Activated CD8-positive, alpha-beta memory T cell treated with anti-CD3 and anti-CD28 coated beads for 24 hours (primary cell): Measurements from ENCODE around the gene SFMBT2.

ENCODE experiments used
- DNase-seq: peaks from one replicate; pipeline ENCODE4 v3.0.0-alpha.2; 2020

Gene SFMBT2

GRCh38 chr10:7362471-7362870 is 48.4 kb downstream of the SFMBT2 start:
- no peak for DNase-seq

DNA sequence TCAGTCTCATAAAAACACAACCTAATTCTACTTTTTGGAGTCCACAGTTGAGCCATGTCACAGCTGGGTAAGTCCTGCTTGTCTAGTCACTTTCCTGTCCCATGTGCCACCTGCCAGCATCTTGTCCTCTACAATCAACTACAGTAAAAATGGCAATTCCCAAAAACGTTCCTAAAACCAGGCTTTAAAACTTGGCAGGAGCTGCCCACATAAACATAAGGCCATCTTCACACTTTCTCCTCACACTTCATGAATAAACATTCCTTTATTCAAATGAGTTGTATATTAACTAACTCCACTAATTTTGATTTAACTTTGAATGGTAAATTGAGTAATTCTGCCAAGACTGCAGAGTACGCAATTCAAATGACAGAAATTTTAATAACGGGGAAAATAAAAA is 49.5 kb downstream of the SFMBT2 start:
- DNase-seq, result no peak

DNA sequence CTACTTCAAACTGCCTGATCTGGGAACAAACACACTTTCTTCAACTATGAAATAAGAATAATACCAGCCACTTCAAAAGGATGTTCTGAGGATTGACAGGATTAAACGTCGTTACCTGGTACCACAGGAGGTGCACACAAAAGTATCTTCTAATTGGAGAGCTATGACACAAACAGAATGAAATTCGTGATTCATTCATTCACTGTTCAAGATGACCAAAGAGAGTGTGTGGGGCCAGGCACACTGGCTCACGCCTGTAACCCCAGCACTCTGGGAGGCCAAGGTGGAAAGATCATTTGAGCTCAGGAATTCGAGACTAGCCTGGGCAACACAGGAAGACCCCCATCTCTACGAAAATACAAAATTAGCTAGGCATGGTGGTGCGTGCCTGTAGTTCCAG is 50.9 kb downstream of the SFMBT2 start:
- DNase-seq, result no peak

DNA sequence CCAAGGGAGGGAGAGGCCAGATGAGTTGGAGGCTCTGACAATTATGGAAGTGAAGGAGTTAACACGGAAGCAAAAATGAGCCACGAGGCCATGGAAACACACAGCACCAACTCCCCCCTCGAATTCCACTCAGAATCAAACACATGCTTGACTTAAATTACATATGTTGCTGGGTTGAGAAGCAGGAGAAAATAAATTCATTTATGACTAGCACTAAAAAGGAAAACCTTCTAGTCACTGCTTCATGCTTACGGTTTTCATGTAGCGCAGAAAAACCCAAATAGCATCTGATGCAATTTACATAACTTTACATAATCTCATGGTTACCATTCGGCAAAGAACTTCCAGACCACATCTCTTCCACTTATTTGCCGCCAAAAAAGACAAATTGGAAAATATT is 51.5 kb downstream of the SFMBT2 start:
- no peak for DNase-seq

- no peak for DNase-seq
Measured at GRCh38 chr10:7357193-7357592, 53.6 kb downstream of the SFMBT2 start.

DNA sequence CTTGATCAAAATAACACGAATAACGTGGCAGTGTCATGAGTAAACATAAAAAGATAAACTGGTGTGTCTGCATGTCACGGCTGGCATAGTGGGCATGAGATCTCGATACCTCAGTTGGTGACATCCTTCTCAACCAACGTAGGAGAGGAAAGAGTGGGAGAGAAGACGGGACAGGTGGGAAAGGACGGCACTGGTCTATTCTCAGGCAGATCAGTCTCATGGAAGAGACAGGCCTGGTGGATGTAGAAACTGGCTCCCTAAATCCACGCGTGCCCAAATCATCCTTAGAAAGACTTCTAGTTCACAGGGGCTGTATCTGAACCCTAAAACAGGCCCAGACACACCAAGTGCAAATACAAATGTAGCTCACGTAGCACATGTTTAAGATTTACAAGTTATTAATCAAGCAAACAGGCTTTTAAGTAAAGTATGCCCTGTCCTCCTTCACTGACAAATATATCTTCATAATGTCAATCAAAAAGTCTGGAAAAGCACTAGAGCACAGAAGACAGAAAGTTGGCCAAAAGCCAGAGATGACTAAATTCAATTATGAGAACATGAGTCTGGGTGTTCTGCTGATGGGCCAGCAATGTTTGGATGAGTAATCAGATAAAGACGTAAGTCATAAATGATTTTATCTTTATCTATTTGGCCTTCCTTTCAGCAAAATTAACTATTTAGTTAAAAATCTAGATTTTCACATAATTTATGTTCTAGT is 56.3 kb downstream of the SFMBT2 start:
- DNase-seq, result no peak

DNA sequence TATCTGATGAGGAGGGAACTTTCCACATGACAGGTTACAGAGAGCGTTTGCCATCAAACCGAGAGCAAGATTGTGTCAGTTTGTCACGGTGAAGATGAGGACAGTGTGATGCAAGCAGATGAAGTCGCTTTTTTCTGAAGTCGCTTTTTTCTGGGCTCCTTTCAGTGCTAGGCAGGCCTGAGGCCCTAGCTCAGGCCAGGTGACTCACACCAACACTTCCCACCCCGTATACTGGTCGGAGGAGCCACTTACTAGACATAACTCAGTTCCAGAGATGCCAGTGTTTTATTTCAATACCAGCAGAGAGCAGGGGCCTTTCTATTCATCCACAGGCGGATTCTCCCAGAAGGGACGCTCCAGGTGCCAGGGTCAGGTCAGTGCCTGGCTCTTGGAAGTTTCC is 58.9 kb downstream of the SFMBT2 start:
- no peak for DNase-seq

DNA sequence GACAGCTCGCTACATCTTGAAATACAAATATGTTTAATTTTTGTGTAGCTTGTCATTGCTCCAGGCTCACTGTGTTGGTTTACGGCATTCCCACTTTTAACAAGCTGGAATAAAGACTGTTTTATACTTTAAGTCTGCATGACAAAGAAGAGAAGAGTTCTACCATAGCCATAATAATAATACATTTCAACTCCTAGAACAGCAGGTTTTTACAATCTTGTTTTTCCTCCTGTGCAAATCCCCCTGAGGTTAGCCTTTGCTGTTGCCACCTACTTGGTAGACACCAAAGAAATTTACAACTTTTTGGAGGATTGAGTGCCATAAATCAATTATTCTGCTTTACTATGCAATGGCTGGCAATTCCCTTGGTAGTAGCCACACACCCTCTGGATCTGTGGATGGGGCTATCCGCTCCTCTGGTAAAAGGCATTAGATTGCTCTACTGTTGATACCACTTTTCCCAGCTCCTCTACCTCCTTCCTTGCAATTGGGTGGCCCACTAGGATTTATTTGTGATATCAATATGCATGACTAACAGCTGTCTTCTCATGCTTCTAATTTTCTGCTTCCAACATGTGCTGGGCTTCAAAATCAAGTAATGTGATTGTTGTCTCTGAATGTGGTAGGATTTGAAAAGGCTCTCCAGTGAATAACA is 60.2 kb downstream of the SFMBT2 start:
- no peak for DNase-seq

DNA sequence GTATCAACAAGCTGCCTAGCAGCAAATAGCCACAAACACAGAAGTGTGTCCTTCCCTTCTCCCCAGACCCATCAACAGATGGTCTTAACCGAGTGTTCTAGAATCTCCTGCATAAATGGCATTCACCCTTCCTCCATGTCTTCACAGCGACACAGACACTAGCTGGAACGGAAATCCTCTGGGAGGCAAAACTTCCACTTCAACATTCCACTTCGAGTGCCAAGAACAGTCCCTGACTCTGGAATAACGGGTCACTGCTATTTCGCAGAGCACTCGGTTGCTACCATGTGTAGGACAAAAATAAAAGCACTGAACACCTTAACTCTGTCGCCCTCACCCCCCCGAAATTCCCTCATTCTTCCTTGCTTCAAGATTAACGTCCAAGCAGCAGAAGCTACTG is 65.1 kb downstream of the SFMBT2 start:
- no peak for DNase-seq

DNA sequence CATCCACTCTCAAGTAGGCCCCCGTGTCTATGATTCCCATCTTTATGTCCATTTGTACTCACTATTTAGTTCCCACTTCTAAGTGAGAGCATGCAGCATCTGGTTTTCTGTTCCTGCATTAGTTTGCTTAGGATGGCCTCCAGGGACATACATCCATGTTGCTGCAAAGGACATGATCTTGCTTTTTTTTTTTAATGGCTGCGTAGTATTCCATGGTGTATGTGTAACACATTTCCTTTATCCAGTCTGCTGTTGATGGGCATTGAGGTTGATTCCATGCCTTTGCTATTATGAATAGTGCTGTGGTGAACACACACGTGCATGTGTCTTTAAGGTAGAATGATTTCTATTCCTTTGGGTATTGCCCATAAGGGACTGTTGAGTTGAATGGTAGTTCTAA is 67.8 kb downstream of the SFMBT2 start:
- no peak for DNase-seq

DNA sequence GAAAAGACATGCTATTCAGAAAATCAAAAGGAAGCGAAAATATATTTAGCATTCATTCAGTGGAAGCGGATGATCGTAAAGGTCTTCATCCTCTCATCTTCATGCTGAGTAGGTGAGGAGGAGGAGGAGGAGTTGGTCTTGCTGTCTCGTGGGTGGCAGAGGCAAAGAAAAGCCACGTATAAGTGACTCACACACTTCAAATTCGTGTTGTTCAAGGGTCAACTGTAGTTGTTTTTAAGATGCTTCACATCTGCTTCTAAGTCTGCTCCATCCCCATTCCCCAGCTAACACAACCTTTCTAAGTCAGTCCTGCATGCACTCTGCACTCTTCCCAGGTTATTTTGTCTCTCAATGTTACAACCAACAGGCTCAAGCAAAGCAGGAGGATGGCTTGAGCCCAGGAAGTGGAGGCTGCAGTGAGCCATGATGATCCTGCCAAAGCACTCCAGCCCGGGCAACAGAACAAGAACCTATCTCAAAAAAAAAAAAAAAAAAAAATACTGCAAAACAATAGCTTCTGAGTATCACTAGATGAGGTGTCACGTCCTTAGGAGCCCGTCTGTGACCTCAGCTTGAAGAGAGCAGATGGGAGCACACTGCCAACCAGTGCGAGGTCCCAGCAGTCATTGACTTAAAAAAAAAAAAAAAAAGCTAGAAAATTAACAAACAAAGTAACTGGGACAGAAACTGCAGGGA is 70.5 kb downstream of the SFMBT2 start:
- DNase-seq, result no peak

DNA sequence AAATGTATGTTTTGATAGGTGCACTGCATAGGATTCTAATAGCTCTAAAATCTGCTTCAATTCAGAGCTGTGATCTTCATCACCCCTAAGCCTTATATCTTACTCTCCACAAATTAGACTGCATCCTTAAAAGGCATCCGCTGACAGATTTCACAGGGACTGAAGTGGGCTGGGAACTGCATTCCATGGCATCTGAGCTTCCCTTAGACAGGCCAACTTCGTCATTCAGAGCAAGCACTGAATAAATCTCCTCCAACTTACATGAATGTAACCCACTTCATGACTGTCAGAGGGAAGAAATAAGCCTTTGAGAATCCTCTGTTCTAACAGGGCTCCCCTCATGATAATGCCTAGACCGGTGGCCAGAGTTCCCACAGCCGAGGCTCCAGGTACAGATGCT is 71.3 kb downstream of the SFMBT2 start:
- no peak for DNase-seq

GRCh38 chr10:7338469-7338868 is 72.4 kb downstream of the SFMBT2 start:
- DNase-seq, result no peak

GRCh38 chr10:7337431-7338171 is 73.2 kb downstream of the SFMBT2 start:
- DNase-seq, result no peak

DNA sequence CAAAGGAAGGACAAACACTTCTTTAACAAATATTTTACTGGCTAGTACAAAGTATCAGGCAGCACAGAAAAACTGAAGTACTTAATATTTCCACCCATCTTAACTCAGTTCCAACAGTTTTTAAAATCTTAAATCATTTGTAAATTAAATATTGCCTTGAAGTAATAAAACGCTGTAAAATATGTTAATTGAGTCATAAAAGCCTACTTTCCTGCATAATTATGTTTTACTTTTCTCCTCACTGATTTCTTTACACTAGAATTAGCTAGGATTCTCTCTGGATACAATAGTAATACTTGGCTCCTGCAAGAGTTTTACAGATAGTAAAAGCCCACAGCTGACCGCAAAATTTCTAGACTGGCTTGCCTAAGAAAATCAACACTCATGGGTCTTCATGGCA is 74.9 kb downstream of the SFMBT2 start:
- DNase-seq, result no peak

DNA sequence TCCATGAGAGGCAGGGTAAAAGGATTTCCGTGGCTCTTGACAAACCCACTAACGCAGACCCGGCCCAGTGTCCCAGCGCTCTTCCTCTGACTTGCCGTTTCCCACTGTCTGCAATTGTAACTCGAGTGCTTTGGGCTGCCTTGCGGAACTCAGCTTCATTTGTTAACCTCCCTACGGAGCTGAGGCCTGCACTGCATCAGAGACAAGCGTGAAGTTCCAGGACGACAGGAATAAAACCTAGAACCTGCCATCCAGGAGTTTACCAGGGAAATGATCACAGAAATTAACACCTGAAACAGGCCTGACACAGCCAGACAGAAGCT is 76.2 kb downstream of the SFMBT2 start:
- no peak for DNase-seq

DNA sequence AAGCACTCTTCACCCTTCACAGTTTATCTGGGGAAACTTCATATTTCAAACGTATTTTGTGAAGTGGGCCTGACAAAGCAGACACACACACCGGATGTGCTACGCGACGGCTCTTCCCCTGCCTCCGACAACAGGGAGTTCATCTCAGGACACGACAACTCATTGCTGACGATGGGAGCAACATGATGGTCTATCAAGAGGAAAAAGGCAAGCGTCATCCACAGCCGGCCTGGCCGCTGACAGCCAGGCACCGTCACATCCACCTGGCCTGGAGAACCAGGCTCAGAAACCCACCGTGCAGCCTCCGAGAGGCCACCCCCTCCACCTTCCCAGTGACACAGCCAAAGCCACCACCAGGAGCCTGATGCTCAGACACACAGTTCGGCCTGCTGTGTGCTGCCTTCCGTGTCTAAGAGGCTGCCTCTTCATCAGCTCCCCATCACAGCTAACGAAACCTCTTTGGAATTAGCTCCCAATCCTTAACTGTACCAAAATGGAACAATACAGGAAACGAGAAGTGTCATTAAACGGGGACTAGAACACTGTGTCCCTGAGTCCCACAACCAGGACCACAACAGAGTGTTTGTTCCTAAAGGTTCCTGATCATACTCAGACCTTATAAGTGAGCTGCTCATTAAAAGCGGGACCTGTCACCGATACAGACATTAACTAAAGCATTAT is 76.7 kb downstream of the SFMBT2 start:
- DNase-seq, result no peak

DNA sequence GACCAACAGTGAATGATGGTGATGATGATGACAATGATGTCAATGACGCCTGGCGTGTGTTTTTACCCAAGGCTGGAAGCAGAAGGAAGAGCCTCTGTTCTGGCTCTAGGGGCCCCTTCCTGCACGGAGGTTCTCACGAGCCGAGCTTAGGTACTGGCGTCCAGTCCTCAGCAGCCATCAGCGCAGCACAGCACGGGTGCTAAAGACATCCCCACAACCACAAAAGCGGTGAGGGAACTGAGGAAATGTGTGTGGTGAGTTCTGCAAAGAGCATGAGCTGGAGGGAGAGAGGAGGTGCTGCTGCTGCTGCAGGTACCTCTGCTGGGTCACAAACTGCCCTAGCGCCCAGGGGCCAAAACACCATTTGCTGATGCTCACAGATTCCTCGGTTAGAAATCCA is 81.6 kb downstream of the SFMBT2 start:
- DNase-seq, result no peak

GRCh38 chr10:7327885-7328284 is 82.9 kb downstream of the SFMBT2 start:
- DNase-seq, result no peak

- DNase-seq, result no peak
Measured at GRCh38 chr10:7322623-7323022, 88.2 kb downstream of the SFMBT2 start.

DNA sequence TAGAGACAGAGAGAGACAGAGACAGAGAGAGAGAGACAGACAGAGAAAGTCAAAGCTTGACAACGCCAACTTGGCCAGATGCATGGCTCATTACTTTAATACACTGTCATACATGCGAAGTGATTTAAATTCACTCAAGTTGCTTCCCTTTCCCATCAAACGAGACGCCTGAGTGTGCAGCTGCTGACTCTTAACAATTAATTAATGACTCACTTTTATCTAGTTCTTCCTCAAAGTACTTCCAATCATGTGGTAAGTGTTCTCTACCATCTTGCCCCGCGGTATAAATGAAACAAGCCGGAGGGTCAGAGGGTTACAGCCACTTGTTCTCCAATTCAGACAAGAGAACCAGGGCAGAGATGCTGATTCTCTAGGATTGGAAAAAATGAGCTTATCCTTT is 90.8 kb downstream of the SFMBT2 start:
- DNase-seq, result no peak

DNA sequence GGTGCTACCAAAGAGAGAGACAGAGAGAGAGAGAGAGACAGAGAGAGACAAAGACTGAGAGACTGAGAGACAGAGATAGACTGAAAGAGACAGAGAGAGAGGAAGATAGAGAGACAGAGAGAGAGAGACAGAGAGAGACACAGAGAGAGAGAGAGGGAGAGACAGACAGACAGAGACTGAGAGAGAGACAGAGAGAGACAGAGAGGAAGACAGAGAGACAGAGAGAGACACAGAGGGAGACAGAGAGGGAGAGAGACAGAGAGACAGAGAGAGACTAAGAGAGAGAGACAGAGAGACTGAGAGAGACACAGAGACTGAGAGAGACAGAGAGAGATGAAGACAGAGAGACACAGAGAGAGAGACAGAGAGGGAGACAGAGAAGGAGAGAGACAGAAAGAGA is 91.2 kb downstream of the SFMBT2 start:
- DNase-seq, result no peak

DNA sequence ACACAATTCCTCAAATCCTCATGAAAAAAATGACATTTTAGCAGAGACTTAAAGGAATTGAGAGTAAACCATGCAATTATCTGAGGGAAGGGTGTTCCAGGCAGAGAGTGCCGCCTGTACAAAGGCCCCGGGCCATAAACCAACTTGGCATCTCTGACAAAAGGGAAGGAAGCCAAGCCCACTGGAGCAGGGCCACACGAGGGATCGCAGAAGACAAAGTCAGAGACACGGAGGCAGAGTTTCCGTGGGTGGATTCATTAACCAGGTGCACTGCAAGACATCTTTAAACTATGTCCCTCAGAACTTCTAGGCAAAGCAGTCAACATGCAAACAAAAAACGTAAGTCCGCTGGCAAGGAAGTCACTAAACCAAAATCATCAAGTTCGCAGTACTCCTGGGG is 92.0 kb downstream of the SFMBT2 start:
- DNase-seq, result no peak
